Kidney (tissue), 14 donors: ENCODE results near the gene UBASH3A. TPM values are rescaled to one million over a fixed set of nuclear protein-coding genes. Genes with fewer than 3 reads are reported as not detected.
A peak's percentile ranks its signal among the peaks of the same experiment; 100 is the strongest.

ENCODE experiments used
- DNase-seq, 5 donors: peaks; one replicate each; pipeline ENCODE4 v3.0.0-alpha.2; 2013 to 2020
- FAIRE-seq: peaks from 2 replicates; lab custom pipeline; 2012; peaks lifted over from hg19 to GRCh38; lab: Jason Lieb, UNC
- H3K27ac ChIP-seq, 2 donors: one replicate each; pipeline ENCODE4 v1.7.0; 2013; ENCODE audit warnings: low read depth in 2 of 2, low read length in 2 of 2, inconsistent platforms in 1 of 2
- H3K27me3 ChIP-seq: one replicate; pipeline ENCODE4 v1.7.1; 2013; ENCODE audit warnings: low read length, inconsistent platforms; ENCODE audit not compliant: control insufficient read depth, insufficient read depth
- H3K36me3 ChIP-seq, 3 donors: one replicate each; pipeline versions ENCODE4 v1.7.0 to v1.7.1; 2013; ENCODE audit warnings: low read length in 3 of 3, control low read depth in 1 of 3, inconsistent platforms in 1 of 3; ENCODE audit not compliant: insufficient read depth in 3 of 3, control insufficient read depth in 2 of 3
- H3K4me1 ChIP-seq, 3 donors: one replicate each; pipeline versions ENCODE4 v1.7.0 to v1.7.1; 2013; ENCODE audit warnings: low read length in 3 of 3, inconsistent platforms in 1 of 3, low read depth in 1 of 3; ENCODE audit not compliant: control insufficient read depth in 2 of 3, insufficient read depth in 2 of 3
- H3K4me3 ChIP-seq, 3 donors: one replicate each; pipeline versions ENCODE4 v1.7.0 to v1.8.1; 2013; ENCODE audit warnings: low read length in 3 of 3, control low read depth in 1 of 3, inconsistent platforms in 1 of 3
- H3K9ac ChIP-seq, 3 donors: one replicate each; pipeline versions ENCODE4 v1.7.0 to v1.7.1; 2013; ENCODE audit warnings: low read length in 3 of 3, control low read depth in 1 of 3, inconsistent platforms in 1 of 3
- H3K9me3 ChIP-seq, 3 donors: one replicate each; pipeline versions ENCODE4 v1.7.0 to v1.7.1; 2013; ENCODE audit warnings: low read length in 3 of 3, control low read depth in 1 of 3, inconsistent platforms in 1 of 3; ENCODE audit not compliant: control insufficient read depth in 2 of 3, insufficient read depth in 1 of 3
- intact Hi-C: fragments of 100-400 bp; cut with DNase I; formaldehyde crosslinking; loops from one replicate; pipeline ENCODE4 v1.11.1; 2022
- polyA plus RNA-seq: library from polyadenylated mRNA; stranded (reverse); fragments of 350-450 nt; fragmentation: Illumina TruSeq; extraction: RNeasy Lipid Tissue Mini Kit (QIAGEN cat#74804); gene quantifications from one replicate; pipeline ENCODE4 v1.2.3, GENCODE V29; 2014; ENCODE audit warnings: low read depth, low replicate concordance; ENCODE audit not compliant: insufficient read depth
- total RNA-seq: library from RNA; stranded (reverse); fragmentation: NEBNext Ultra II Directional; extraction: Animal tissue kit (Norgen Biotek cat#: 25700); gene quantifications from one replicate; pipeline ENCODE4 v1.2.1, GENCODE V29; 2021
- TF ChIP-seq, protein P1 (sequence below): IDR thresholded peaks from 3 replicates; pipeline ENCODE4 v1.5.1; 2012; ENCODE audit warnings: mild to moderate bottlenecking, moderate library complexity, borderline replicate concordance; ENCODE audit not compliant: insufficient read depth; ENCODE audit errors: extremely low read depth
- donor health status: control.
- donor health status: control.
- donor health status: control.
- donor health status: control.
- donor health status: control.
- donor health status: DM: yes; HTN: yes; CAD: no.
- donor health status: Normal renal cell carcinoma (clear cell type).

Gene UBASH3A
- total and polyA plus RNA-seq, 2 donors from 2014 or later, result 2.7 TPM; not detected in 1

- peaks cover 0 to 2% (median 0%) of the 10 kb centered on the region in 3 donors for H3K9me3 ChIP-seq
- H3K9ac ChIP-seq, result no peak overlapping the region
- intact Hi-C loops, result loop anchor here (10.0 kb wide), 1 partner anchor 107 kb away; no protein-coding TSS in a partner anchor
- TF ChIP-seq, protein P1, sequence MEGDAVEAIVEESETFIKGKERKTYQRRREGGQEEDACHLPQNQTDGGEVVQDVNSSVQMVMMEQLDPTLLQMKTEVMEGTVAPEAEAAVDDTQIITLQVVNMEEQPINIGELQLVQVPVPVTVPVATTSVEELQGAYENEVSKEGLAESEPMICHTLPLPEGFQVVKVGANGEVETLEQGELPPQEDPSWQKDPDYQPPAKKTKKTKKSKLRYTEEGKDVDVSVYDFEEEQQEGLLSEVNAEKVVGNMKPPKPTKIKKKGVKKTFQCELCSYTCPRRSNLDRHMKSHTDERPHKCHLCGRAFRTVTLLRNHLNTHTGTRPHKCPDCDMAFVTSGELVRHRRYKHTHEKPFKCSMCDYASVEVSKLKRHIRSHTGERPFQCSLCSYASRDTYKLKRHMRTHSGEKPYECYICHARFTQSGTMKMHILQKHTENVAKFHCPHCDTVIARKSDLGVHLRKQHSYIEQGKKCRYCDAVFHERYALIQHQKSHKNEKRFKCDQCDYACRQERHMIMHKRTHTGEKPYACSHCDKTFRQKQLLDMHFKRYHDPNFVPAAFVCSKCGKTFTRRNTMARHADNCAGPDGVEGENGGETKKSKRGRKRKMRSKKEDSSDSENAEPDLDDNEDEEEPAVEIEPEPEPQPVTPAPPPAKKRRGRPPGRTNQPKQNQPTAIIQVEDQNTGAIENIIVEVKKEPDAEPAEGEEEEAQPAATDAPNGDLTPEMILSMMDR, result no peak
- no peaks in the 10 kb centered on the region for H3K36me3 ChIP-seq
- DNase-seq (peak in 1 of 5 donors; percentile 22), FAIRE-seq (no peak)
- H3K4me1 ChIP-seq, result no peaks in the 10 kb centered on the region
- H3K27ac ChIP-seq, result no peak overlapping the region
- H3K4me3 ChIP-seq, result no peak overlapping the region
- H3K27me3 ChIP-seq, result no peaks in the 10 kb centered on the region
These were observed 38.3 kb downstream of the UBASH3A start for GRCh38 chr21:42441963-42442362.

- no peak overlapping the region for H3K4me3 ChIP-seq
- intact Hi-C loops, result loop anchor here (10.0 kb wide), 1 partner anchor 108 kb away; no protein-coding TSS in a partner anchor
- FAIRE-seq, result no peak
These were observed 39.6 kb downstream of the UBASH3A start for GRCh38 chr21:42443181-42443785.

GRCh38 chr21:42443876-42444744 lies 40.4 kb downstream of the UBASH3A start:
- FAIRE-seq (no peak), DNase-seq (peak in 2 of 5 donors; percentile 18 to 53)
- intact Hi-C loops, result loop anchor here (10.0 kb wide), 1 partner anchor 109 kb away; no protein-coding TSS in a partner anchor
- H3K4me1 ChIP-seq, result no peaks in the 10 kb centered on the region
- peaks cover 0 to 2% (median 0%) of the 10 kb centered on the region in 3 donors for H3K9me3 ChIP-seq
- no peak overlapping the region for H3K27ac ChIP-seq
- no peaks in the 10 kb centered on the region for H3K36me3 ChIP-seq
- TF ChIP-seq, protein P1, result no peak
- no peaks in the 10 kb centered on the region for H3K27me3 ChIP-seq
- H3K4me3 ChIP-seq, result no peak overlapping the region
- no peak overlapping the region for H3K9ac ChIP-seq

More at GRCh38 chr21:42443181-42443785, 39.6 kb downstream of the UBASH3A start:
- Histone ChIP-seq H3K9me3 (peaks cover 0 to 2% (median 0%) of the 10 kb centered on the region in 3 donors), H3K9ac (no peak overlapping the region), H3K36me3 (no peaks in the 10 kb centered on the region), H3K27ac (no peak overlapping the region), H3K4me1 (no peaks in the 10 kb centered on the region), H3K27me3 (no peaks in the 10 kb centered on the region)
- peak in 1 of 5 donors; percentile 19 for DNase-seq
- TF ChIP-seq, protein P1, result no peak
